A549 (cell line): Measurements from ENCODE around the gene HOXD10.

Experiments used
- BHLHE40 ChIP-seq: IDR thresholded peaks from 2 replicates; pipeline ENCODE4 v1.6.1; 2012; ENCODE audit warnings: low read depth, low read length, inconsistent platforms
- CBX2 ChIP-seq: fragments of 200-600 bp; sonication (generic); IDR thresholded peaks from 2 replicates; pipeline ENCODE4 v1.6.1; 2016; ENCODE audit warnings: low read depth, mild to moderate bottlenecking, borderline replicate concordance
- CEBPB ChIP-seq, 2 experiments: fragments of >200 bp in 1 of 2; sonication (Bioruptor Twin) in 1 of 2; formaldehyde crosslinking in 1 of 2; IDR thresholded peaks; 2 replicates each; pipeline ENCODE4 v1.6.1; 2012 to 2016
- CHD2 ChIP-seq: fragments of 150-350 bp; IDR thresholded peaks from 2 replicates; pipeline ENCODE4 v1.6.1; 2014; ENCODE audit warnings: low read length; ENCODE audit not compliant: partially characterized antibody
- CTCF ChIP-seq: fragments of >200 bp; sonication (Bioruptor Twin); formaldehyde crosslinking; IDR thresholded peaks from 3 replicates; pipeline ENCODE4 v1.5.1; 2016
- EHMT2 ChIP-seq: fragments of 200-600 bp; sonication (generic); IDR thresholded peaks from 2 replicates; pipeline ENCODE4 v1.6.1; 2016; ENCODE audit warnings: antibody characterized with exemption, low read depth, mild to moderate bottlenecking, moderate library complexity
- EP300 ChIP-seq, 2 experiments: fragments of >200 bp; sonication (Bioruptor Twin); formaldehyde crosslinking; IDR thresholded peaks; 2 replicates in 1 of 2; 3 replicates in 1 of 2; pipeline ENCODE4 v1.6.1; 2016 to 2017
- JUNB ChIP-seq: fragments of >200 bp; sonication (Bioruptor Twin); formaldehyde crosslinking; IDR thresholded peaks from 2 replicates; pipeline ENCODE4 v1.6.1; 2016
- PHF8 ChIP-seq: fragments of 200-600 bp; sonication (generic); IDR thresholded peaks from 2 replicates; pipeline ENCODE4 v1.6.1; 2016; ENCODE audit warnings: low read depth, mild to moderate bottlenecking, antibody characterized with exemption, moderate library complexity, borderline replicate concordance
- POLR2A ChIP-seq: IDR thresholded peaks from 2 replicates; pipeline ENCODE4 v1.6.1; 2012; ENCODE audit warnings: mild to moderate bottlenecking, low read length
- RFX5 ChIP-seq: fragments of 450-650 bp; IDR thresholded peaks from 2 replicates; pipeline ENCODE4 v1.7.1; 2014; ENCODE audit warnings: antibody characterized with exemption, mild to moderate bottlenecking, moderate library complexity
- TFCP2L1 ChIP-seq: fragments of 250-450 bp; sonication (Bioruptor Pico); IDR thresholded peaks from 2 replicates; pipeline ENCODE4 v1.5.0; 2021; ENCODE audit warnings: mild to moderate bottlenecking
- TF ChIP-seq, protein P1 (sequence below): IDR thresholded peaks from 2 replicates; pipeline ENCODE4 v1.6.1; 2012

DNA sequence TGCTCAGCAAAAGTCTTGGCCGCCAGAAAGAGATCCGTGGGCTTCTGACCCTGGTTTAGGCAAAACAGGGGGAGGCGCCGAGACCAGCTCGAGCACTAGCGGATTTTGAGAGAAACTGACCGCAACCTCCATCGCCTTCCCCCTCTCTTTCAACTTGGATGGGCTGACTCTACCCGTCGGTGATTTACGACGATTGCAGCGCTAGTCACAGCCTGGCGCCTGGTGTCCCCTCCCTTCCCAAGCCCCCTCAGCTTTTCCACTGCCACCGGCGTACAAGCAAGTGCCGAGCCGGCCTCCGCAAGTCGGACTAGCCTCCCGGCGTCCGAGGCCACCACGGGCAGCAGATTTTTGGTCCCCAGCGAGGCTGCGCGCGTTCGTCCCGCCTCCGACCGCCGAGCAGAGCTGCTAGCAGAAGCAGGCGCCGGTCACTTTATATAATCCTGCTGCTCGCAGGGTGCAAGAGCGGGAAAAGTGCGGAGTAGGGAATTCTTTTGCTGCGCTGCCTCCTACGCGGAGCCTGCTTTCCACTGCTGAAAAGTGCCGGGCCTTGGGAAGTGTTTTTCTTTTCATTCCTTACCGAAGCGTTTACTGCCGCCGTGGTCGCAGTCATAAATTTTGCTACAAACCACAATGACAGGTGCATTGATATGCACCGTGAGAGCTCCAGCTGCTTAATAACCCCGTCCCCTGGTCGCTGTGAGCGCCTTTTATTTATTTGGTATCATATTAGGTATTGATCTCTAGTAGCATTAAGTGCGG, 48.2 kb downstream of the HOXD10 start:
- no peak for TF ChIP-seq POLR2A
- no peak for TF ChIP-seq CTCF
- no peak for TF ChIP-seq PHF8
- no peak for TF ChIP-seq TFCP2L1
- TF ChIP-seq, protein P1, sequence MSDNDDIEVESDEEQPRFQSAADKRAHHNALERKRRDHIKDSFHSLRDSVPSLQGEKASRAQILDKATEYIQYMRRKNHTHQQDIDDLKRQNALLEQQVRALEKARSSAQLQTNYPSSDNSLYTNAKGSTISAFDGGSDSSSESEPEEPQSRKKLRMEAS = no peak
- TF ChIP-seq RFX5 = no peak
- TF ChIP-seq EHMT2 = no peak
- no peak for TF ChIP-seq CHD2
- no peak for TF ChIP-seq BHLHE40
- TF ChIP-seq CEBPB (IDR thresholded peaks at IDR 0.05) = no peak
- no peak for TF ChIP-seq EP300 (IDR thresholded peaks at IDR 0.05)
- no peak for TF ChIP-seq JUNB
- no peak for TF ChIP-seq CBX2
